GM19438 (cell line): ENCODE measurements around the gene ALK.

ENCODE experiments used
- ATAC-seq: cut with Tn5 transposase; IDR thresholded peaks from one replicate; pipeline ENCODE4 v1.9.1; 2021; ENCODE audit warnings: low read depth; ENCODE audit not compliant: unreplicated experiment

Gene ALK

DNA sequence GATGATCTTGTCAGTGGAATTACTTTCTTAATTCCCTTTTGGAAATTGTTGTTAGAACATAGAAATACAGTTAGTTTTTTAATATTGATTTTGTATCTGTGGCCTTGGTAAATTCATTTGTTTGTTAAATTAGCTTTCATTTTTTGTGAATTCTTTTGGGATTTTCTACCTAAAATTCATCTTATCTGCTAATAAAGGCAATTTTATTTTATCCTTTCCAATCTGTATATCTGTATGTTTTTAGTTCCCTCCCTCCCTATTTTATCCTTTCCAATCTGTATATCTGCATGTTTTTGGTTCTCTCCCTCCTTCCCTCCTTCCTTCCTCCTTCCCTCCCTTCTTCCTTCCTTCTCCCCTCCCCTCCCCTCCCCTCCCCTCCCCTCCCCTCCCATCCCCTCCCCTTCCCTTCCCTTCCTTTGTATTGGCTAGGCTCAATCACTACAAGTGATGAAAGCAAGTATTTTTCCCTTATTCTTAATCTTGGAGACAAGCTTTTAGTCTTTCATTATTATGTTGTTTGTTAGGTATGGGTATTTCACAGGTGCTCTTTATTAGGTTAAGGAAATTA, 244.4 kb downstream of the ALK start:
- ATAC-seq = no peak

DNA sequence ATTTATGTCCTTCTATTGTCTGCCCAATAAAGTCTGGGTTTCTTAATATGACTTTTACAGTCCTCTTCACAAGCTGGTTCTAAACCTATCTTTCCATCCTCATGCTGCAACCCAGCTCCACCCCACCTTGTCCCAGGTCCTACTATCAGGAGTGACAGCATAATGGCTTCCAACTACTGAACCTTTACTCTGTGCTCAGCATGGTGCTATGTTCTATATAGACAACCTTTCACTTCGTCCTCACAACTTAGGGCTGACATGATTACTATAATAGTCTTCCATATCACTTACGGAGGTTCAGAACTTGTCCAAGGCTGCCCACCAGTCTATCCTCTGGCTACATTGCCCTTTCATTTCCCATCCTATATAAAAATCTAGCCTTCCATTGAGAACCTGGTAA, 256.8 kb downstream of the ALK start:
- ATAC-seq = no peak

GRCh38 chr2:29663268-29663667, 258.1 kb downstream of the ALK start:
- ATAC-seq = no peak

DNA sequence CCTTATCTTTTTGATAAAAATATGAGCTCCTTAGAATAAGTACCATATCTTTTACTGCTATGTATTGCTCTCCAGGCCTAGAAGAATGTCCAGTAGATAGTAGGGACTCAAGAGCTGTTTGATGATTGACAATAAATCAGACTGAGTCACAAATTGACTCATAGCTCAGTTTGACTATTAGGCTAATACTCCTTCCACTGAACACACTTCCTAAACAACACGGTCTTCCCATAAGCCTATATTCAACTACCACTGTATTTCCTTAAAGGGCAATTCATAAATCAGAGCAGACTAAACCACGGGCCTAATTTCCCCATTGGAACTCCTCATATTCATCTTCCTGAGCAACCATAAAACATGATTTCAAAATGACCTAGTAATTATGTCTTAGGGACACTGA, 258.5 kb downstream of the ALK start:
- ATAC-seq = no peak

- ATAC-seq = no peak
These were observed 261.2 kb downstream of the ALK start for GRCh38 chr2:29660201-29660600.

GRCh38 chr2:29659178-29659577, 262.2 kb downstream of the ALK start:
- no peak for ATAC-seq

GRCh38 chr2:29657674-29658073, 263.7 kb downstream of the ALK start:
- no peak for ATAC-seq

- no peak for ATAC-seq
These were observed 265.8 kb downstream of the ALK start for GRCh38 chr2:29655391-29656086.

- no peak for ATAC-seq
These were observed 270.7 kb downstream of the ALK start for GRCh38 chr2:29650631-29651097.

- ATAC-seq = no peak
These were observed 276.4 kb downstream of the ALK start for GRCh38 chr2:29644949-29645348.

DNA sequence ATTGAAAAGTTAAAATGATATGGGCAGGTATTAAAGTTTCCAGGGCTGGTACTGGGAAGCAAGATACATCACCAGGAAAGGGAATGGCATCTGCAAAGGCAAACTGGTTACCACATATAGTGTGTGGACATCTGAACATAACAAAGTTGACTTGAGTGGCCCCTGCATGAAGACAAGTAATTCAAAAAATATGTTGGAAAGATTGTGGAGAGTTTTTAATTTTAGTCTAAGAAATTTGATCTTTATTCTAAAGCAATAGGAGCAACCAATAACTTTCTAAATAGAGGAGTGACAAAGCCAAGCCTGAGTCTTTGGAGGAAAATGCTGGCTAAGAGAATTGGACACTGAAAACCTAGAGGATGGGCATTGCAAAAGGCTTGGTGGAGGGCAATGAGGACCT, 278.2 kb downstream of the ALK start:
- no peak for ATAC-seq

- no peak for ATAC-seq
These were observed 281.0 kb downstream of the ALK start for GRCh38 chr2:29640360-29640759.

- ATAC-seq = no peak
These were observed 282.7 kb downstream of the ALK start for GRCh38 chr2:29638641-29639040.

GRCh38 chr2:29634916-29635315, 286.5 kb downstream of the ALK start:
- no peak for ATAC-seq

DNA sequence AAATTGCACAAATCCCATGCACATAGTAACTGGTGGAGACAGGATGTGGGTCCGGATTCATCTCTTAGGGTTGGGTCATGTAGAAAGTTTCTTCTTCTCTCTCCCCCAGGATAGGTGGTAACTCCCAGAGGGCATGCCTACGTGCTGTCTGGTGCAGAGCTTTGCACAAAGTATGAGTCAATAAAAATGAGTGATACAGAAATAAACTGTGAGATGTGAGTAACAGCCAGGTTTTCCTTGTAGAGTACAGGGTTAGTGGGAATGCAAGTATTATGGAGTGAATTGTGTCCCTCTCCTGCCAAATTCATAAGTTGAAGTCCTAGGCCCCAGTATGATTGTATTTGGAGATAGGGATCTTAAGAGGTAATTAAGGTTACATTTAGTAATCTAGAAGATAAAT, 289.4 kb downstream of the ALK start:
- no peak for ATAC-seq

GRCh38 chr2:29629495-29629894, 291.9 kb downstream of the ALK start:
- ATAC-seq = no peak

DNA sequence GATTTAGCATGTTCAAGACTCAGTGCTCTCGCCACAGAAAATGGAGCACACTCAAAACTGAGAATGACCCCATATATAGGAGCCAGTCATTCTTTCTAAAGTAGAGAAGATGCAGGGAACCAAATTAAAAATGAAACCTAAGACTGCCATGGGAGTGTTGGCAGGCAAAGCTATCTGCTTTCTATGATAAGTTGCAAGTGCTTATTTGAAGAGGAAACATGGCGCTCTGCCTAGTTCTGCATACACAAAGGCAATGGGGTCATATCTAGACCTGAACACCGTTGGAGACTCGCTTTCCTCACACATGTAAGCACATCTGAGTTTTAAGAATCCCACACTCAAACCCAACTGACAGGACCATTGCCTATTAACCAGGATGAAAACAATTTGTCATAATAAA, 292.5 kb downstream of the ALK start:
- no peak for ATAC-seq

- ATAC-seq = no peak
These were observed 293.2 kb downstream of the ALK start for GRCh38 chr2:29628108-29628745.

DNA sequence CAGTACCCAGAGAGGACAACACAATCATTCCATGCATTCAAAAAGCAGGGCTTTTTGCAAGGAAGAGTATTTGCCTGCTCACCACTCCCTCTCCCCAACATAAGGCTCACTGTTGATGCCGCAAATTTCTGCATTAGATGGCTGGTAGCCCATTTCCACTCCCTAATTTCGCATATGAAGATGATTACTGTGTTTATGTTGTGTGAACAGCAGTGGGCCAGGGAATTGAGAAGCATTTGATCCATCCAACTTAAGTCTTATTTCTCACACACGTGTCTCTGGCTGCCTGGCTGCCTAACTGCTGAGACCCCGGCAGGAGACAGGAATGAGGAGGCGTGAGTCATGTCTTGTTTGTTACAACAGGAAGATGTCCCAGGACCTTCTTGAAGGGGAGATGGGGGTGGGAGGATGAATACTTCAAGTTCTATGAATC, 294.1 kb downstream of the ALK start:
- no peak for ATAC-seq

- ATAC-seq = no peak
These were observed 300.5 kb downstream of the ALK start for GRCh38 chr2:29620890-29621289.

- ATAC-seq = no peak
These were observed 301.7 kb downstream of the ALK start for GRCh38 chr2:29619689-29620088.

- ATAC-seq = no peak
These were observed 303.4 kb downstream of the ALK start for GRCh38 chr2:29618024-29618423.
